ENCODE measurements around the gene C2orf68.
"Not testable (repeated sequence)": the region's sequence is repeated elsewhere in the genome, so short reads cannot be mapped to it uniquely, and the experiment has no call there.

The C2orf68 gene
- total RNA-seq: 99.1 to 134 reads per million in 2 donors

- DNase-seq: peak; percentile 74
Measured at GRCh38 chr2:85611705-85612587, at the start of gene C2orf68. Gene C2orf68, minus strand, starts transcription at chr2:85612066. Its CDS starts 82 bp downstream, at chr2:85611984.

GRCh38 chr2:85661139-85661858, 49.4 kb upstream of the C2orf68 start:
- DNase-seq: no peak

GRCh38 chr2:85660725-85661124, 48.9 kb upstream of the C2orf68 start:
- no peak for DNase-seq

GRCh38 chr2:85660301-85660700, 48.4 kb upstream of the C2orf68 start:
- DNase-seq: not testable (repeated sequence)

- DNase-seq: no peak
Measured at GRCh38 chr2:85659324-85659981, 47.6 kb upstream of the C2orf68 start.

- not testable (repeated sequence) for DNase-seq
Measured at GRCh38 chr2:85657399-85657798, 45.5 kb upstream of the C2orf68 start.

GRCh38 chr2:85656468-85656867, 44.6 kb upstream of the C2orf68 start:
- no peak for DNase-seq

- DNase-seq: no peak
Measured at GRCh38 chr2:85655961-85656417, 44.1 kb upstream of the C2orf68 start.

GRCh38 chr2:85653996-85654395, 42.1 kb upstream of the C2orf68 start:
- DNase-seq: no peak

- DNase-seq: no peak
Measured at GRCh38 chr2:85652056-85652455, 40.2 kb upstream of the C2orf68 start.

GRCh38 chr2:85651097-85651496, 39.2 kb upstream of the C2orf68 start:
- DNase-seq: no peak

GRCh38 chr2:85650456-85650855, 38.6 kb upstream of the C2orf68 start:
- no peak for DNase-seq

- no peak for DNase-seq
Measured at GRCh38 chr2:85649201-85650190, 37.6 kb upstream of the C2orf68 start.

GRCh38 chr2:85648619-85649018, 36.8 kb upstream of the C2orf68 start:
- no peak for DNase-seq

- no peak for DNase-seq
Measured at GRCh38 chr2:85647823-85648526, 36.1 kb upstream of the C2orf68 start.

GRCh38 chr2:85646166-85646565, 34.3 kb upstream of the C2orf68 start:
- no peak for DNase-seq

- DNase-seq: no peak
Measured at GRCh38 chr2:85644909-85645308, 33.0 kb upstream of the C2orf68 start.

GRCh38 chr2:85642725-85643124, 30.9 kb upstream of the C2orf68 start:
- no peak for DNase-seq

GRCh38 chr2:85635636-85636035, 23.8 kb upstream of the C2orf68 start:
- no peak for DNase-seq

- no peak for DNase-seq
Measured at GRCh38 chr2:85635011-85635410, 23.1 kb upstream of the C2orf68 start.

GRCh38 chr2:85631316-85631715, 19.4 kb upstream of the C2orf68 start:
- no peak for DNase-seq

All from activated gamma-delta T cell (primary cell).